Cardiac fibroblast (primary cell): Measurements from ENCODE around the gene TBX4.

Experiments
- DNase-seq, 2 donors: peaks; one replicate each; pipeline versions ENCODE4 v3.0.0 to v3.0.0-alpha.2; 2010; ENCODE audit warnings: low read depth in 2 of 2
- H3K4me3 ChIP-seq, 2 donors: replicated peaks in 1 of 2; 1 replicate in 1 of 2; 2 replicates in 1 of 2; pipeline ENCODE4 v1.5.1; 2011; ENCODE audit warnings: low read depth in 2 of 2, low read length in 2 of 2, mild to moderate bottlenecking in 2 of 2, moderate library complexity in 1 of 2
- TF ChIP-seq, protein P1 (sequence below): IDR thresholded peaks from one replicate; pipeline ENCODE4 v1.5.1; 2011; ENCODE audit warnings: low read depth, mild to moderate bottlenecking, low read length, inconsistent platforms

The TBX4 gene

DNA sequence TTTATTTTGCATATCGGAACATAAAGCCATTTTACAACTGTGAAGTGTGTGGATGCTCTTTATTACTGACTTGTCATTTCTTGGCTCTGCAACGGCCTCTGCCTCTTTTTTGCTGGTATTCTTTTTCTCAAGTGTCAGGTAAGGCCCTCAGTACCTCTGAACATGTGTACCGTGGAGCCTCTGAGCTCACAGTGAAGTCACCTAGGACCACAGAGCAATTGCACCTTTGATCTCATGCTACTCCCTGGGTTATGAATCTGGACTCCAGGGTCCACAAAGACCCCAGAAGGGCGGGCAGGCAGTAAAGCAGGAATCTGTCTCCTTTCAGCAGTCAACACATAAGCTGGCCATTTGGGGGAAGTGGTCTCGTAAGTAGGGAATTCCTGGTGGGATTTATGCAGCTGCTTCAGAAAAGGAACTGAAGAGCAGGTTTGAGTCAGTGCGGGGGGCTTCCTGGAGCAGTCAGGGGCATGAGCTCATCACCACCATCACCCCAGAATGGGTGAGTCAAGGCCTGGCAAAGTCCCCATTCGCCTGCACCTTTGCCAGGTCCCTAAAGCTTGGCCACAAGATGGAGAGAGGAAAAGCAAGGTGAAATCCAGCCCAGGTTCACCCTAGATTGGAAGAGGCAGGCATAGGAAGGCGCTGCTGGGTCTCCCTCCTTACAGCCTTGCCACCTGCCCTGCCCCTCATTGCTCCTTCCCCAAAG, 33.0 kb downstream of the TBX4 start:
- TF ChIP-seq, protein P1, sequence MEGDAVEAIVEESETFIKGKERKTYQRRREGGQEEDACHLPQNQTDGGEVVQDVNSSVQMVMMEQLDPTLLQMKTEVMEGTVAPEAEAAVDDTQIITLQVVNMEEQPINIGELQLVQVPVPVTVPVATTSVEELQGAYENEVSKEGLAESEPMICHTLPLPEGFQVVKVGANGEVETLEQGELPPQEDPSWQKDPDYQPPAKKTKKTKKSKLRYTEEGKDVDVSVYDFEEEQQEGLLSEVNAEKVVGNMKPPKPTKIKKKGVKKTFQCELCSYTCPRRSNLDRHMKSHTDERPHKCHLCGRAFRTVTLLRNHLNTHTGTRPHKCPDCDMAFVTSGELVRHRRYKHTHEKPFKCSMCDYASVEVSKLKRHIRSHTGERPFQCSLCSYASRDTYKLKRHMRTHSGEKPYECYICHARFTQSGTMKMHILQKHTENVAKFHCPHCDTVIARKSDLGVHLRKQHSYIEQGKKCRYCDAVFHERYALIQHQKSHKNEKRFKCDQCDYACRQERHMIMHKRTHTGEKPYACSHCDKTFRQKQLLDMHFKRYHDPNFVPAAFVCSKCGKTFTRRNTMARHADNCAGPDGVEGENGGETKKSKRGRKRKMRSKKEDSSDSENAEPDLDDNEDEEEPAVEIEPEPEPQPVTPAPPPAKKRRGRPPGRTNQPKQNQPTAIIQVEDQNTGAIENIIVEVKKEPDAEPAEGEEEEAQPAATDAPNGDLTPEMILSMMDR = no peak
- no peak for DNase-seq

GRCh38 chr17:61486135-61487120, 34.2 kb downstream of the TBX4 start:
- DNase-seq = no peak
- TF ChIP-seq, protein P1 = no peak
- no peak overlapping the region for H3K4me3 ChIP-seq

More for the DNA sequence above, 33.0 kb downstream of the TBX4 start:
- H3K4me3 ChIP-seq = no peak overlapping the region

- no peak overlapping the region for H3K4me3 ChIP-seq
- DNase-seq = no peak
- TF ChIP-seq, protein P1 = no peak
Measured at GRCh38 chr17:61487161-61487988, 35.2 kb downstream of the TBX4 start.

DNA sequence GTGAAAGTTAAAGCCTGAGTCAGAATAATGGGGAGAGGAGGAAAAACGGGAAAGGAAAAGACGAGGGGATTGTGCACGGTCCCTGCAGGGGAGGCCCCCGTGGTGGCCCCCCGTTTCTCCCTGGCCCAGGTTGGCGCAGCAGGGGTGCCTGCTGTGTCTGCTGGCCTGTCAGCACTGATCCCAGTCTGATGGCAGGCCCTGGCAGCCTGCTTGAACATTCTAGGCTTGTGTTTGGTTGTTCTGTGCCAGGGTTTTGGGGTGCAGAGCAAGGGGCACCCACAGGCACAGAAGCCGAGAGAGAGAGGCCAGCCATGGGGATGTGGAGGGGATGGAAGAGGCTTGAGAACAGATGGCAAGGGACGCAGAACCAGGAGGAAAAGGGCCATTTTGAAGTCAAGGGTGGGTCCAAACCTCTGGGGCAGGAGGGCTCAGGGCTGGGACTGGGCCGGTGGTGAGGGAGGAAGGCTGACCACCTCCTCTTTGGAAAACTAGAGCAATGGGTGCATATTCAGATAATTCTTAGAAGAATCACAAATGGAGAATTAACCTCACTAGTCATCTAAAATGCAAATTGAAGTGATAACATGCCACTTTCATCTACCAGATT, 35.9 kb downstream of the TBX4 start:
- no peak for DNase-seq
- no peak overlapping the region for H3K4me3 ChIP-seq
- TF ChIP-seq, protein P1 = no peak

DNA sequence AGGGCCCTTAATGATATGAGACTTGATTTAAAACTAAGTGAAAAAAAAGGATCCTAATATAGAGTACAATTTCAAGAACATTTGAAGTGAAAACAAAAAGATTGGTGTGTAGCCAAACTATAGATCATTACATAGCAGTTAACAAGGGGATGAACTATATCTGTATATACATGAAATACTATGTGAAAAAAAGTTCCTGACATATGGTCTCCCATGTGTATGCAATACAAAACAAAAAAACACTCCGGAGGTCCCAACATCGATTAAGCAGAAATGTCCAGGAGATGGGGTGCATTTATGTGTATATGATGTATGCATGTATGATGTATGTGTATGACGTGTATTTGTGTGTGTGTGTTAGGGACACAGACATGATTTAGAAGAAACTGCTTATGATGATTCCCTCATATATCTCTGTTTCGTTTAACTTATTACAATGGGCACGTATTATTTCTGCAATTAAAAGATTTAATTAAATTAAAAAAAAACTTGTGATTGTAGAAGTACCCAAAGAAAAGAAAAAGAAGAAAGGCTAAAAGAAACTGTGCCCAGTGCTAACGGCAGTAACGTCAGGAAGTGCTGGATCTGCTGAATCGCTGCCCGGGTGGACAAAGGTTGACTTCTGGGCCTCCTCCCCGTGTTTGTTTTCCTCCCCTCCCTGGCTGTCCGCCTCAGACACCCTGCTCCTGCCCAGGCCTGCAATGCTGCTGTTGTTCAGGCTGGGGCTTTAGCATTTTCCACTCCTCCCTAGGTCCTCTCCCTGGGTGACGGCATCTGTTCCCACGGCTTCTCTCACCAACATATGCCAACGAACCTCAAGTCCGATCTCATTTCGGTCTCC, 36.9 kb downstream of the TBX4 start:
- no peak overlapping the region for H3K4me3 ChIP-seq
- TF ChIP-seq, protein P1 = no peak
- no peak for DNase-seq
